WTC11 (cell line): ENCODE results near the gene SLC2A6. TPM values are rescaled to one million over a fixed set of nuclear protein-coding genes. Genes with fewer than 3 reads are reported as not detected.

Experiments used
- ATAC-seq: fragments of 200-7000 bp; cut with Tn5 transposase; 2 replicates; pipeline ENCODE4 v1.10.0; 2021; ENCODE audit warnings: mild to moderate bottlenecking, moderate library complexity
- CTCF ChIA-PET: fragments of 300-600 bp; sonication (Branson Sonifier 250); formaldehyde crosslinking; loops from one replicate; lab custom pipeline; 2021; ENCODE audit warnings: antibody characterized with exemption; lab: Charles Lee
- POLR2A ChIA-PET: fragments of 350-600 bp; sonication (Branson Sonifier 250); formaldehyde crosslinking; loops from one replicate; lab custom pipeline; 2021; ENCODE audit warnings: antibody characterized with exemption; lab: Charles Lee
- DNase-seq: peaks from one replicate; pipeline ENCODE4 v3.0.0; 2021; ENCODE audit warnings: low spot score
- H3K27ac Mint-ChIP-seq: 2 replicates; pipeline ENCODE4 v1.8.0; 2021; ENCODE audit warnings: mixed read lengths
- H3K27me3 Mint-ChIP-seq: 2 replicates; pipeline ENCODE4 v1.8.0; 2021; ENCODE audit warnings: low read depth, mild to moderate bottlenecking, moderate library complexity, mixed read lengths
- H3K36me3 Mint-ChIP-seq: 2 replicates; pipeline ENCODE4 v1.8.0; 2021; ENCODE audit warnings: mixed read lengths
- H3K4me1 Mint-ChIP-seq: 2 replicates; pipeline ENCODE4 v1.8.0; 2022; ENCODE audit warnings: mixed read lengths
- H3K4me3 Mint-ChIP-seq: 2 replicates; pipeline ENCODE4 v1.8.0; 2021; ENCODE audit warnings: mild to moderate bottlenecking, moderate library complexity, mixed read lengths
- H3K9me3 Mint-ChIP-seq: 2 replicates; pipeline ENCODE4 v1.8.0; 2021; ENCODE audit warnings: mixed read lengths
- JAZF1 ChIP-seq: fragments of 250-450 bp; sonication (Bioruptor Pico); IDR thresholded peaks from 2 replicates; pipeline ENCODE4 v1.9.0; 2021; ENCODE audit warnings: moderate library complexity, mild to moderate bottlenecking, inconsistent platforms
- TCF7 ChIP-seq: sonication (generic); formaldehyde crosslinking; IDR thresholded peaks from 2 replicates; pipeline ENCODE4 v1.8.0; 2022; ENCODE audit warnings: mild to moderate bottlenecking, low read depth, missing genetic modification reagents, moderate library complexity
- TP53 ChIP-seq: sonication (generic); formaldehyde crosslinking; IDR thresholded peaks from 2 replicates; pipeline ENCODE4 v1.8.1; 2023; ENCODE audit warnings: mild to moderate bottlenecking, missing genetic modification reagents
- ZNF121 ChIP-seq: sonication (generic); formaldehyde crosslinking; IDR thresholded peaks from 2 replicates; pipeline ENCODE4 v1.8.0; 2023; ENCODE audit warnings: missing genetic modification reagents
- total RNA-seq: library from RNA; stranded (reverse); gene quantifications from 3 replicates; pipeline ENCODE4 v1.2.3, GENCODE V29; 2021
- TF ChIP-seq, protein P1 (sequence below): sonication (generic); formaldehyde crosslinking; IDR thresholded peaks from 2 replicates; pipeline ENCODE4 v1.8.0; 2023; ENCODE audit warnings: missing genetic modification reagents
- TF ChIP-seq, protein P2 (sequence below): sonication (generic); formaldehyde crosslinking; IDR thresholded peaks from 2 replicates; pipeline ENCODE4 v1.8.0; 2022; ENCODE audit warnings: mild to moderate bottlenecking, missing genetic modification reagents
- TF ChIP-seq, protein P3 (sequence below): fragments of 200-600 bp; IDR thresholded peaks from 2 replicates; pipeline ENCODE4 v1.8.0; 2022; ENCODE audit warnings: antibody characterized with exemption

The SLC2A6 gene
- total RNA-seq, 1 experiment from 2014 or later = 16.6 TPM

DNA sequence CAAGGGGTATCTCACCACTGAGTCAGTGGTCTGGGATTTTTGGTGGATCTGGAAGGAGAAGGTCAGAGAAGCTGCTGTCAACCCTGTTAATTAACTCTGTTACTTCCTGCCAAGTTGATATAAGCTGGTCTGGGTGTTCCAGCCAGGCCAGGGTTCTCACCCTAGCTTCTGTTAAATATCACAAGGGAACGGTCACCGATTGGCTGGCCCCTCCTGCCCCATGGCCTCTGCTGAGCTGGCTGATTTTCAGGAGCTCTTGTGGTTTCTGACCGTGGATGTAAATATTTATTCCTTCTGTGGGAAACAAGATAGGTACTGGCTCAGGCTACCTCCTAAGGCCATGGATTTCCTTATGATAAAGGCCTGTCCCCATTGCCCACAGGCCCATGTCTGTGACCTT, 55.7 kb downstream of the SLC2A6 start (continued):
- TF ChIP-seq, protein P1, sequence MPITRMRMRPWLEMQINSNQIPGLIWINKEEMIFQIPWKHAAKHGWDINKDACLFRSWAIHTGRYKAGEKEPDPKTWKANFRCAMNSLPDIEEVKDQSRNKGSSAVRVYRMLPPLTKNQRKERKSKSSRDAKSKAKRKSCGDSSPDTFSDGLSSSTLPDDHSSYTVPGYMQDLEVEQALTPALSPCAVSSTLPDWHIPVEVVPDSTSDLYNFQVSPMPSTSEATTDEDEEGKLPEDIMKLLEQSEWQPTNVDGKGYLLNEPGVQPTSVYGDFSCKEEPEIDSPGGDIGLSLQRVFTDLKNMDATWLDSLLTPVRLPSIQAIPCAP (CRISPR knock-in tag) = no peak
- no peak for TF ChIP-seq TP53 (CRISPR knock-in tag)
- no peak for TF ChIP-seq TCF7 (CRISPR knock-in tag)

DNA sequence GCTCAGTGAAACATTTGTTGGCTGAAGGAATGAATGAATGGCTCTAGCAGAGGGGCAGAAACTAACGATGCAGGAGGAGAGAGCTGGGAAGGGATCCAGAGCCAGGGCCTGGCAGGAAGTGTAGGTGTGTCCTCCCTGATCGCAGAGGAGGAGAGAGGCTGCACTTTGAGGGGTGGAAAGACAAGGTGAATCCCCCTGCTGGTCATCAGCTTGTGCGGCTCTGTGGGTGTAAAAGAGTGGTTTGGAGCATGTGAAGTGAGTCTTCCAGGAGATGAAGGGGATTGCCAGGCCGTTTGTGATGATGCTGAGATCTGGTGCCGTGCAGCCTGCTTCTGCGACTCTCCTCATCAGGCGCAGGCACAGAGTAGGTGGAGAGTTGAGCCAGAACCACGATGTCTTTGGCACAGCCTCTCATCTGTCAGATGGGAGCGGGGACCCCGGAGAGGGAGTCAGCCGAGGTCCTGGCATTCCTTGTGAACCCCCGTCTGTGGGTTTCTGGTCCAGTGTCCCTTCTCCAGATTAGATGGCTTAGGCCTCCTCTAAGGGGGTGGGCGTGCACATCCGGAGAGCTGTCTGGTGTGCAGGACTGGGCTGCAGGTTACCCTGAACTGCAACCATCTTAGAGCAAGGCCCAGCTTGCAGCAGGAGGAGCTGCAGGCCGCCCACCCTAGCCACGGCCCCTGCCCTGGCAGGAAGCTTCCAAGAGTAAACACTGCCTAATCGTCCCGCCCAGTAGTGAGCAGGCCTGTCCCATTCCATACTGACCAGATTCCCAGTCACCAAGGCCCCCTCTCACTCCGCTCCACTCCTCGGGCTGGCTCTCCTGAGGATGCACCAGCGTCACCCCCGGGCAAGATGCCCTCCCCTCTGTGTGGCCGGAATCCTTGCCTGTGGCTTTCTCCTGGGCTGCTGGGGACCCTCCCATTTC, 57.0 kb downstream of the SLC2A6 start, which contains the start of gene ADAMTS13:
ADAMTS13 (plus strand) TSS at position 753 of the 928 bp plus-strand sequence; CDS start at position 830, 77 bp downstream.
- POLR2A ChIA-PET = no interaction called here
- Mint-ChIP-seq H3K27ac (peak within 1 kb of the TSS; percentile 87), H3K4me1 (peaks cover 32% of the 10 kb centered on the region), H3K9me3 (0 out of 2 replicates have a peak, but pooled peaks cover under 1% of the 10 kb centered on the region), H3K4me3 (no peak within 1 kb of the TSS; the same call in 1 of the 2 replicates), H3K36me3 (peaks cover under 1% of the 10 kb centered on the region; the same call in 1 of the 2 replicates), H3K27me3 (no peaks in the 10 kb centered on the region)
- DNase-seq = peak; percentile 48
- CTCF ChIA-PET = interaction anchor here (0.7 to 2.3 kb wide), 16 partner anchors 8 to 273 kb away, joined by 3 to 10 read pairs (median 3); partner anchors contain the start of genes MED22, RPL7A and STKLD1
- TF ChIP-seq, protein P2, sequence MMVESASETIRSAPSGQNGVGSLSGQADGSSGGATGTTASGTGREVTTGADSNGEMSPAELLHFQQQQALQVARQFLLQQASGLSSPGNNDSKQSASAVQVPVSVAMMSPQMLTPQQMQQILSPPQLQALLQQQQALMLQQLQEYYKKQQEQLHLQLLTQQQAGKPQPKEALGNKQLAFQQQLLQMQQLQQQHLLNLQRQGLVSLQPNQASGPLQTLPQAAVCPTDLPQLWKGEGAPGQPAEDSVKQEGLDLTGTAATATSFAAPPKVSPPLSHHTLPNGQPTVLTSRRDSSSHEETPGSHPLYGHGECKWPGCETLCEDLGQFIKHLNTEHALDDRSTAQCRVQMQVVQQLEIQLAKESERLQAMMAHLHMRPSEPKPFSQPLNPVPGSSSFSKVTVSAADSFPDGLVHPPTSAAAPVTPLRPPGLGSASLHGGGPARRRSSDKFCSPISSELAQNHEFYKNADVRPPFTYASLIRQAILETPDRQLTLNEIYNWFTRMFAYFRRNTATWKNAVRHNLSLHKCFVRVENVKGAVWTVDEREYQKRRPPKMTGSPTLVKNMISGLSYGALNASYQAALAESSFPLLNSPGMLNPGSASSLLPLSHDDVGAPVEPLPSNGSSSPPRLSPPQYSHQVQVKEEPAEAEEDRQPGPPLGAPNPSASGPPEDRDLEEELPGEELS (CRISPR knock-in tag) = no peak
- TF ChIP-seq, protein P3, sequence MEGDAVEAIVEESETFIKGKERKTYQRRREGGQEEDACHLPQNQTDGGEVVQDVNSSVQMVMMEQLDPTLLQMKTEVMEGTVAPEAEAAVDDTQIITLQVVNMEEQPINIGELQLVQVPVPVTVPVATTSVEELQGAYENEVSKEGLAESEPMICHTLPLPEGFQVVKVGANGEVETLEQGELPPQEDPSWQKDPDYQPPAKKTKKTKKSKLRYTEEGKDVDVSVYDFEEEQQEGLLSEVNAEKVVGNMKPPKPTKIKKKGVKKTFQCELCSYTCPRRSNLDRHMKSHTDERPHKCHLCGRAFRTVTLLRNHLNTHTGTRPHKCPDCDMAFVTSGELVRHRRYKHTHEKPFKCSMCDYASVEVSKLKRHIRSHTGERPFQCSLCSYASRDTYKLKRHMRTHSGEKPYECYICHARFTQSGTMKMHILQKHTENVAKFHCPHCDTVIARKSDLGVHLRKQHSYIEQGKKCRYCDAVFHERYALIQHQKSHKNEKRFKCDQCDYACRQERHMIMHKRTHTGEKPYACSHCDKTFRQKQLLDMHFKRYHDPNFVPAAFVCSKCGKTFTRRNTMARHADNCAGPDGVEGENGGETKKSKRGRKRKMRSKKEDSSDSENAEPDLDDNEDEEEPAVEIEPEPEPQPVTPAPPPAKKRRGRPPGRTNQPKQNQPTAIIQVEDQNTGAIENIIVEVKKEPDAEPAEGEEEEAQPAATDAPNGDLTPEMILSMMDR = 0 out of 2 replicates have a peak, but pooled peaks have one; percentile 16
- no peak for TF ChIP-seq JAZF1
- TF ChIP-seq ZNF121 = peak; percentile 76; the same call in 1 of the 2 replicates
- peak; percentile 50 for ATAC-seq

Other genes starting within 250 kb of the SLC2A6 start
- 0.15 to 0.39 TPM (median 0.25 TPM) in 3 replicates for gene ABO, start 203.9 kb downstream of the SLC2A6 start, total RNA-seq
- 48.8 to 67.2 TPM (median 54.1 TPM) in 3 replicates for gene SURF6, start 142.9 kb downstream of the SLC2A6 start, total RNA-seq
- 51.2 to 59.5 TPM (median 55.3 TPM) in 3 replicates for gene MED22, start 131.0 kb downstream of the SLC2A6 start, total RNA-seq
- gene RPL7A, start 130.9 kb downstream of the SLC2A6 start, total RNA-seq = 2,747 to 3,149 TPM (median 3,142 TPM) in 3 replicates
- gene SURF1, start 122.6 kb downstream of the SLC2A6 start, total RNA-seq = 33.3 to 36.4 TPM (median 35.6 TPM) in 3 replicates
- 26.3 to 33.3 TPM (median 28.8 TPM) in 3 replicates for gene SURF2, start 122.5 kb downstream of the SLC2A6 start, total RNA-seq
- 171 to 173 TPM (median 173 TPM) in 3 replicates for gene SURF4, start 103.0 kb downstream of the SLC2A6 start, total RNA-seq
- gene STKLD1, start 102.7 kb downstream of the SLC2A6 start, total RNA-seq = 0.94 to 1.6 TPM (median 0.98 TPM) in 3 replicates
- gene REXO4, start 61.1 kb downstream of the SLC2A6 start, total RNA-seq = 33.0 to 38.6 TPM (median 36.3 TPM) in 3 replicates
- gene ADAMTS13, start 56.7 kb downstream of the SLC2A6 start, total RNA-seq = 12.0 to 16.4 TPM (median 15.9 TPM) in 3 replicates
- gene CACFD1, start 19.1 kb downstream of the SLC2A6 start, total RNA-seq = 22.5 to 38.7 TPM (median 29.5 TPM) in 3 replicates
- gene MYMK, start 45.9 kb upstream of the SLC2A6 start, total RNA-seq = 0.34 TPM in 1 of 3 replicates, not detected in the others
- gene ADAMTSL2, start 55.6 kb upstream of the SLC2A6 start, total RNA-seq = 0.64 to 0.87 TPM (median 0.64 TPM) in 3 replicates
- gene FAM163B, start 130.3 kb upstream of the SLC2A6 start, total RNA-seq = 2.0 to 3.1 TPM (median 2.7 TPM) in 3 replicates
- gene DBH, start 157.3 kb upstream of the SLC2A6 start, total RNA-seq = 0.23 to 0.34 TPM (median 0.24 TPM) in 3 replicates